ENCODE results near the gene OSBPL5. TPM values are rescaled to one million over a fixed set of nuclear protein-coding genes. Genes with fewer than 3 reads are reported as not detected.

Gene OSBPL5
- total RNA-seq, 2 experiments from 2014 or later: 0.63 to 2.7 TPM

GRCh38 chr11:3123761-3124733 is 41.1 kb downstream of the OSBPL5 start:
- Histone ChIP-seq H3K9me3 (ENCODE audit: low read length) (no peaks in the 10 kb centered on the region), H4K20me1 (ENCODE audit: insufficient read depth, low read length) (no peaks in the 10 kb centered on the region), H3K9me2 (ENCODE audit: insufficient read depth, low read length) (no peaks in the 10 kb centered on the region), H3K4me1 (ENCODE audit: insufficient read depth, low read length, poor library complexity, severe bottlenecking) (no peaks in the 10 kb centered on the region), H3K4me3 (ENCODE audit: low read depth, low read length, poor library complexity, severe bottlenecking) (no peak overlapping the region), H2AFZ (ENCODE audit: low read length) (no peak overlapping the region), H3K36me3 (ENCODE audit: insufficient read depth, low read length) (no peaks in the 10 kb centered on the region), H3K4me2 (ENCODE audit: low read length) (no peak overlapping the region), H3K27ac (ENCODE audit: low read depth, low read length, poor library complexity, severe bottlenecking) (no peak overlapping the region), H3K79me2 (ENCODE audit: insufficient read depth, low read depth, low read length) (no peaks in the 10 kb centered on the region)
- ChIA-PET CTCF (ENCODE audit: unreplicated experiment) (no interaction called here), POLR2A (interaction anchor here (0.5 to 0.6 kb wide), 2 partner anchors 56 to 146 kb away, joined by 3 to 5 read pairs; no protein-coding TSS in a partner anchor)
- intact Hi-C loops (cut with micrococcal nuclease; ENCODE audit: unreplicated experiment): no loop called here
- BruUV-seq (replicated peaks): no TSS peak
- no peak for DNase-seq (ENCODE audit: low spot score)
- no peak for TF ChIP-seq EZH2phosphoT487 (IDR thresholded peaks at IDR 0.05; ENCODE audit: borderline replicate concordance, low read depth, low read length)
- no peak for TF ChIP-seq CTCF (conservative IDR thresholded peaks at IDR 0.05; ENCODE audit: low read length)

- Histone ChIP-seq H3K4me2 (ENCODE audit: low read length) (no peak overlapping the region), H3K27ac (ENCODE audit: low read depth, low read length, poor library complexity, severe bottlenecking) (no peak overlapping the region), H3K4me3 (ENCODE audit: low read depth, low read length, poor library complexity, severe bottlenecking) (no peak overlapping the region), H2AFZ (ENCODE audit: low read length) (no peak overlapping the region), H3K36me3 (ENCODE audit: insufficient read depth, low read length) (no peaks in the 10 kb centered on the region), H4K20me1 (ENCODE audit: insufficient read depth, low read length) (no peaks in the 10 kb centered on the region), H3K9me2 (ENCODE audit: insufficient read depth, low read length) (no peaks in the 10 kb centered on the region), H3K9me3 (ENCODE audit: low read length) (no peaks in the 10 kb centered on the region), H3K79me2 (ENCODE audit: insufficient read depth, low read depth, low read length) (no peaks in the 10 kb centered on the region), H3K4me1 (ENCODE audit: insufficient read depth, low read length, poor library complexity, severe bottlenecking) (no peaks in the 10 kb centered on the region)
- ChIA-PET CTCF (ENCODE audit: unreplicated experiment) (no interaction called here), POLR2A (interaction anchor here (0.5 kb wide), 1 partner anchor 57 kb away, joined by 5 read pairs; no protein-coding TSS in a partner anchor)
- TF ChIP-seq EZH2phosphoT487 (IDR thresholded peaks at IDR 0.05; ENCODE audit: borderline replicate concordance, low read depth, low read length): no peak
- no peak for TF ChIP-seq CTCF (conservative IDR thresholded peaks at IDR 0.05; ENCODE audit: low read length)
- intact Hi-C loops (cut with micrococcal nuclease; ENCODE audit: unreplicated experiment): no loop called here
- BruUV-seq (replicated peaks): no TSS peak
- no peak for DNase-seq (ENCODE audit: low spot score)
Observed at GRCh38 chr11:3123305-3123704, 41.8 kb downstream of the OSBPL5 start.

- CTCF ChIA-PET (ENCODE audit: unreplicated experiment): no interaction called here
- H3K4me3 ChIP-seq (ENCODE audit: low read depth, low read length, poor library complexity, severe bottlenecking): no peak overlapping the region
- no TSS peak for BruUV-seq (replicated peaks)
- POLR2A ChIA-PET: no interaction called here
- TF ChIP-seq EZH2phosphoT487 (IDR thresholded peaks at IDR 0.05; ENCODE audit: borderline replicate concordance, low read depth, low read length): no peak
- no peak for TF ChIP-seq CTCF (conservative IDR thresholded peaks at IDR 0.05; ENCODE audit: low read length)
- H2AFZ ChIP-seq (ENCODE audit: low read length): no peak overlapping the region
- H3K27ac ChIP-seq (ENCODE audit: low read depth, low read length, poor library complexity, severe bottlenecking): no peak overlapping the region
- no peaks in the 10 kb centered on the region for H4K20me1 ChIP-seq (ENCODE audit: insufficient read depth, low read length)
- no peaks in the 10 kb centered on the region for H3K79me2 ChIP-seq (ENCODE audit: insufficient read depth, low read depth, low read length)
- H3K4me1 ChIP-seq (ENCODE audit: insufficient read depth, low read length, poor library complexity, severe bottlenecking): no peaks in the 10 kb centered on the region
- H3K9me3 ChIP-seq (ENCODE audit: low read length): no peaks in the 10 kb centered on the region
- no peaks in the 10 kb centered on the region for H3K9me2 ChIP-seq (ENCODE audit: insufficient read depth, low read length)
- no peak for DNase-seq (ENCODE audit: low spot score)
- H3K4me2 ChIP-seq (ENCODE audit: low read length): no peak overlapping the region
- intact Hi-C loops (cut with micrococcal nuclease; ENCODE audit: unreplicated experiment): no loop called here
- no peaks in the 10 kb centered on the region for H3K36me3 ChIP-seq (ENCODE audit: insufficient read depth, low read length)
Observed at GRCh38 chr11:3122775-3123201, 42.3 kb downstream of the OSBPL5 start.

All from OCI-LY7 (cell line).